ENCODE measurements around the gene SIK2.

The SIK2 gene

GRCh38 chr11:111730871-111731591 is 128.8 kb downstream of the SIK2 start:
- Histone ChIP-seq H3K23ac (ENCODE audit: low read length) (no peak overlapping the region), H3K36me3 (ENCODE audit: control insufficient read depth, insufficient read depth, low read length) (no peaks in the 10 kb centered on the region), H4K8ac (ENCODE audit: low read depth, low read length) (no peak overlapping the region), H3K56ac (ENCODE audit: low read length) (no peak overlapping the region), H3K79me1 (ENCODE audit: low read length) (no peaks in the 10 kb centered on the region), H3K27ac (ENCODE audit: low read depth, low read length) (no peak overlapping the region), H3K4me1 (ENCODE audit: control insufficient read depth, low read depth, low read length) (no peaks in the 10 kb centered on the region), H3K9ac (ENCODE audit: low read length) (no peak overlapping the region), H3K4me2 (ENCODE audit: low read length) (no peak overlapping the region), H3K27me3 (ENCODE audit: insufficient read depth, low read length, poor library complexity) (no peaks in the 10 kb centered on the region), H3K4me3 (ENCODE audit: low read length) (no peak overlapping the region), H3K4ac (ENCODE audit: low read depth, low read length) (no peak overlapping the region), H3K18ac (ENCODE audit: low read length) (no peak overlapping the region), H4K5ac (ENCODE audit: low read length) (no peak overlapping the region), H2AK5ac (ENCODE audit: low read length) (no peak overlapping the region), H2BK5ac (ENCODE audit: low read length) (no peak overlapping the region), H2BK120ac (ENCODE audit: low read depth, low read length) (no peak overlapping the region), H2BK15ac (replicated peaks; ENCODE audit: low read depth) (no peak overlapping the region), H3K79me2 (ENCODE audit: control insufficient read depth, insufficient read depth, low read length) (no peaks in the 10 kb centered on the region)
- no peak for DNase-seq
- WGBS (ENCODE audit: extremely low coverage, insufficient coverage, low lambda C conversion rate): no CpG with 5 or more reads among the region's 22 CpGs

GRCh38 chr11:111731821-111732220 is 129.6 kb downstream of the SIK2 start:
- H3K36me3 ChIP-seq (ENCODE audit: control insufficient read depth, insufficient read depth, low read length): no peaks in the 10 kb centered on the region
- H3K79me1 ChIP-seq (ENCODE audit: low read length): no peaks in the 10 kb centered on the region
- no peak overlapping the region for H3K4me3 ChIP-seq (ENCODE audit: low read length)
- no peak for DNase-seq
- H3K27ac ChIP-seq (ENCODE audit: low read depth, low read length): no peak overlapping the region
- H3K4me2 ChIP-seq (ENCODE audit: low read length): no peak overlapping the region
- H3K27me3 ChIP-seq (ENCODE audit: insufficient read depth, low read length, poor library complexity): no peaks in the 10 kb centered on the region
- no peak overlapping the region for H3K23ac ChIP-seq (ENCODE audit: low read length)
- WGBS (ENCODE audit: extremely low coverage, insufficient coverage, low lambda C conversion rate): no CpG with 5 or more reads among the region's 5 CpGs
- no peak overlapping the region for H3K4ac ChIP-seq (ENCODE audit: low read depth, low read length)
- no peak overlapping the region for H2BK15ac ChIP-seq (replicated peaks; ENCODE audit: low read depth)
- no peak overlapping the region for H4K5ac ChIP-seq (ENCODE audit: low read length)
- H2AK5ac ChIP-seq (ENCODE audit: low read length): no peak overlapping the region
- H3K9ac ChIP-seq (ENCODE audit: low read length): no peak overlapping the region
- H3K18ac ChIP-seq (ENCODE audit: low read length): no peak overlapping the region
- H3K56ac ChIP-seq (ENCODE audit: low read length): no peak overlapping the region
- no peak overlapping the region for H2BK5ac ChIP-seq (ENCODE audit: low read length)
- H2BK120ac ChIP-seq (ENCODE audit: low read depth, low read length): no peak overlapping the region
- no peak overlapping the region for H4K8ac ChIP-seq (ENCODE audit: low read depth, low read length)
- H3K4me1 ChIP-seq (ENCODE audit: control insufficient read depth, low read depth, low read length): no peaks in the 10 kb centered on the region
- no peaks in the 10 kb centered on the region for H3K79me2 ChIP-seq (ENCODE audit: control insufficient read depth, insufficient read depth, low read length)

DNA sequence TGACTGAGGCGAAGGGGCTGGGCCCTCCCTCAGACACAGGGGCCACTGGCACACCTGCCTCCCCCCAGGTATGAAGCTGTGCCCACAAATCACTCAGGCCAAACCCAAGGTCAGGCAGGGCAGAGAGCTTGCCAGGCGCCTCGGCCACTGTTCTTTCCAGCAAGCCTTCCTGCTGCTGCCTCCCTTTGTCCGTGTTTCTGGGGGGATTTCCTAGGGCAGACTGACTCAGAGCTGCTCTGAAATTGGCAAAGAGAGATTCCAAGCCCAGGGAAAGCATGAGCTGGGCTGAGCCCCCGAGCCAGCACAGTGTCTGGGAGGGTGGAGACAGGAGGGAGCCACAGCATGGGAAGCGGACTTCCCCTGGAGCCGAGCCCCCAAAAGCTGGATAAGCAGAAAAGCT is 130.8 kb downstream of the SIK2 start:
- Histone ChIP-seq H2BK5ac (ENCODE audit: low read length) (no peak overlapping the region), H3K9ac (ENCODE audit: low read length) (no peak overlapping the region), H3K23ac (ENCODE audit: low read length) (no peak overlapping the region), H2BK120ac (ENCODE audit: low read depth, low read length) (no peak overlapping the region), H3K79me1 (ENCODE audit: low read length) (no peaks in the 10 kb centered on the region), H3K4me2 (ENCODE audit: low read length) (no peak overlapping the region), H2AK5ac (ENCODE audit: low read length) (no peak overlapping the region), H3K4ac (ENCODE audit: low read depth, low read length) (no peak overlapping the region), H3K56ac (ENCODE audit: low read length) (no peak overlapping the region), H3K36me3 (ENCODE audit: control insufficient read depth, insufficient read depth, low read length) (no peaks in the 10 kb centered on the region), H3K18ac (ENCODE audit: low read length) (no peak overlapping the region), H3K79me2 (ENCODE audit: control insufficient read depth, insufficient read depth, low read length) (no peaks in the 10 kb centered on the region), H3K27ac (ENCODE audit: low read depth, low read length) (no peak overlapping the region), H3K4me1 (ENCODE audit: control insufficient read depth, low read depth, low read length) (no peaks in the 10 kb centered on the region), H4K8ac (ENCODE audit: low read depth, low read length) (no peak overlapping the region), H2BK15ac (replicated peaks; ENCODE audit: low read depth) (no peak overlapping the region), H3K27me3 (ENCODE audit: insufficient read depth, low read length, poor library complexity) (no peaks in the 10 kb centered on the region), H3K4me3 (ENCODE audit: low read length) (no peak overlapping the region), H4K5ac (ENCODE audit: low read length) (no peak overlapping the region)
- no peak for DNase-seq
- no CpG with 5 or more reads among the region's 7 CpGs for WGBS (ENCODE audit: extremely low coverage, insufficient coverage, low lambda C conversion rate)

DNA sequence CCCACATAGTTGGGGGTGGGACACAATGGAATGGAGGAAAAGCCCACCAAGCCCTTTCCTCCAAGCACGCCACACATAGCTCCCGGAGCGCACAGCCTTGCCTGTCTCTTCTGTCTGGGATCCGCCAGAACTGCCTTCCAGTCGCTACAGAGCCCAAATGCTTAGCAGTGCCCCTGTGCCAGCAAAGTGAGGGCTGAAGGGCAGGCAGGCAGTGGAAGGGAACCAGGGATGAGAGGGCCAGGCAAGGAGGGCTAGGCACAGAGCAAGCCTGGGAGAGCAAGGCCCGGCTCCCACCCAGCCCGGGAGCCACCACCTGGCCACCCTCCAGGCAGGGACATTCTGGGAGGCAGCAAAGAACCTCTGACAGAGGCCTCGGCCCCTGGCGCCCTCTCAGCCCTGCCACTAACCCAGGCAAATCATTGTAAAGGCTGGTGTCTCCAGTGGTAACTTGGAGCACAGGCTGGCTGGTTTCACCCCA is 131.4 kb downstream of the SIK2 start:
- Histone ChIP-seq H4K5ac (ENCODE audit: low read length) (no peak overlapping the region), H4K8ac (ENCODE audit: low read depth, low read length) (no peak overlapping the region), H3K4ac (ENCODE audit: low read depth, low read length) (no peak overlapping the region), H3K27ac (ENCODE audit: low read depth, low read length) (no peak overlapping the region), H3K79me2 (ENCODE audit: control insufficient read depth, insufficient read depth, low read length) (no peaks in the 10 kb centered on the region), H2BK5ac (ENCODE audit: low read length) (no peak overlapping the region), H2BK15ac (replicated peaks; ENCODE audit: low read depth) (no peak overlapping the region), H2AK5ac (ENCODE audit: low read length) (no peak overlapping the region), H3K4me2 (ENCODE audit: low read length) (no peak overlapping the region), H2BK120ac (ENCODE audit: low read depth, low read length) (no peak overlapping the region), H3K4me1 (ENCODE audit: control insufficient read depth, low read depth, low read length) (no peaks in the 10 kb centered on the region), H3K79me1 (ENCODE audit: low read length) (no peaks in the 10 kb centered on the region), H3K18ac (ENCODE audit: low read length) (no peak overlapping the region), H3K9ac (ENCODE audit: low read length) (no peak overlapping the region), H3K36me3 (ENCODE audit: control insufficient read depth, insufficient read depth, low read length) (no peaks in the 10 kb centered on the region), H3K27me3 (ENCODE audit: insufficient read depth, low read length, poor library complexity) (no peaks in the 10 kb centered on the region), H3K4me3 (ENCODE audit: low read length) (no peak overlapping the region), H3K23ac (ENCODE audit: low read length) (no peak overlapping the region), H3K56ac (ENCODE audit: low read length) (no peak overlapping the region)
- no CpG with 5 or more reads among the region's 9 CpGs for WGBS (ENCODE audit: extremely low coverage, insufficient coverage, low lambda C conversion rate)
- no peak for DNase-seq

DNA sequence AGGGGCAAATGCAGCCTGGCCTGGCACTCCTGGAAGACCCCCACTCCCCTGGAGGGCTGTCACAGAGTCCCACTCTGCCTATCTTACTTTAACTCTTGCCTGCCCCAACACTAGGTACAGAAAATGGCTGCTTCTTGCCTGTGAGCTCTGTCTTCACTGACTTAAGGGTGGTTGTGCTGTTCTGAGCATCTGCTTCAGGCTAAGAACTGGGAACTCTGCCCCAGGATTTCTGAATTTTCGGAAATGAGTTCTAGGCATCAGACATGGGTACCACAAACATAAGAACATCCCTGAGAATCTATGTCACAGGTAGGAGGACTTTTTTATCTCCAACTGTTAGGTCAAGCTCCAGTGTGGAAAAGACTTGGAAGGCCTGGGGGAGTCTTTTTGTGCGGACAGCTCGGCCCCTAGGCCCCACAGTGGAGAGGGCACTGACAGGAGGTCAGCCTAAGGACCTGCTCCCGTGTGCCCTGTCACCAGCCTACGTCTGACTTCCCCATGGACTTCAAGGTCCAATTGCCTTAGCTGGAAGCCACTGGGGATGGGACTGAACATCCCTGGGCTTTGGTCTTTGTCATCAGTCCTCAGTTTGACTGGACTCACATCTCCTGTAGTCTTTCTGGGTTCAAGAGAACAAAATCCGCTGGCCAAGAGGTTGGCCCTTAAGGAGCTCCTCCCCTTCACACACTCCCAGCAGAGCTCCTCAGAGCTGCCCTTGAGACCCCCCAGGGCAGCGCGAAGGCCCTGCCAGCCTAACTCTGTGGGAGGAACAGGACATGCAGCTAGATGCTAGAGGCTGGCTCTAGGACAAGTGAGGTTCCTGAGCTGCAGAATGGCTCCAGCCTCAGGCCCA is 132.1 kb downstream of the SIK2 start:
- no peaks in the 10 kb centered on the region for H3K79me2 ChIP-seq (ENCODE audit: control insufficient read depth, insufficient read depth, low read length)
- no peak overlapping the region for H4K8ac ChIP-seq (ENCODE audit: low read depth, low read length)
- H3K4me3 ChIP-seq (ENCODE audit: low read length): no peak overlapping the region
- no peak overlapping the region for H3K9ac ChIP-seq (ENCODE audit: low read length)
- H2BK5ac ChIP-seq (ENCODE audit: low read length): no peak overlapping the region
- no peaks in the 10 kb centered on the region for H3K36me3 ChIP-seq (ENCODE audit: control insufficient read depth, insufficient read depth, low read length)
- no peak overlapping the region for H3K4ac ChIP-seq (ENCODE audit: low read depth, low read length)
- WGBS (ENCODE audit: extremely low coverage, insufficient coverage, low lambda C conversion rate): no CpG with 5 or more reads among the region's 8 CpGs
- no peak overlapping the region for H3K18ac ChIP-seq (ENCODE audit: low read length)
- no peaks in the 10 kb centered on the region for H3K79me1 ChIP-seq (ENCODE audit: low read length)
- no peak overlapping the region for H2BK15ac ChIP-seq (replicated peaks; ENCODE audit: low read depth)
- no peaks in the 10 kb centered on the region for H3K27me3 ChIP-seq (ENCODE audit: insufficient read depth, low read length, poor library complexity)
- H3K23ac ChIP-seq (ENCODE audit: low read length): no peak overlapping the region
- no peak overlapping the region for H3K4me2 ChIP-seq (ENCODE audit: low read length)
- no peak overlapping the region for H2BK120ac ChIP-seq (ENCODE audit: low read depth, low read length)
- no peak for DNase-seq
- H2AK5ac ChIP-seq (ENCODE audit: low read length): no peak overlapping the region
- H3K27ac ChIP-seq (ENCODE audit: low read depth, low read length): no peak overlapping the region
- H4K5ac ChIP-seq (ENCODE audit: low read length): no peak overlapping the region
- no peak overlapping the region for H3K56ac ChIP-seq (ENCODE audit: low read length)
- H3K4me1 ChIP-seq (ENCODE audit: control insufficient read depth, low read depth, low read length): no peaks in the 10 kb centered on the region

Measured in mesendoderm (in vitro differentiated cells).